ENCODE data around the gene NHERF1.

DNA sequence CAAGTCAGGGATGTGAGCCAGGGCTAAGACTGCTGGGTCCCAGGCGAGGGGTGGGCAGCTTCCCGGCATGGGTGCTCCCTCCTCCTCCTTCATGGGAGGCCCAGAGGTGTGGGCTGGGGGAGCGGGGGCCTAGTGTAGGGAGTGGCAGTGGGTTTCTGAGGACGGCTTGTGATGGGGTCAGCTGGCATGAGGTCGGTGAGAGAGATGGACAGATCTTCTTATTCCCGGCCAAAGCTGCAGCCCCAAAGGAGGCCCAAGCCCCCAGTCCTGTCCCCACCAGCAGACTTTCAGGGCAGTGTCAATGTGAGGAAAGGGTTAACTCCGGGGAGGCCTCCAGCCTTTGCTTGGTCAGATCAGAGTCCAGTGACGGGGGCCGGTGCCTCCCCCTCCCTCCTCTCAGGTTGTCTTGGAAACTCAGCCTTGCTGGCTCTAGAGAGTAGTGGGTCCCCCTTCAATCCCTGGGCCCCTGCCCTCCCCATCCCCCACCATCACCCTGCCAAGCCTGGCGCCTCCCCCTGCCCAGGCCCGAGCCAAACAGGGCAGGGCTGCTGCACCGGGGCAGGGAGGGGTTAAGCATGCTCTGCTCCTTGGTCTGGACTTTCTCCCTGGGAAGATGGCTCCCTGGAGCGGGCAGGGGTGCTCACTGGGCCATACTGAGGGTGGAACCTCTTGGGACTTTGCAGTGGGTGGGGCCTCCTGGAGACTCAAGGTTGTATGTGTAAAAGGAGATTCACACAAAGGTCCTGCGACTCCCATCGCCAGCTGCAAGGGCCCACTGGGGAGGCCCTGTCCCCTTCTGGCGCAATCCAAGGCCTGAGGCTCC is 15.3 kb downstream of the NHERF1 start:
- TF ChIP-seq, protein P1, sequence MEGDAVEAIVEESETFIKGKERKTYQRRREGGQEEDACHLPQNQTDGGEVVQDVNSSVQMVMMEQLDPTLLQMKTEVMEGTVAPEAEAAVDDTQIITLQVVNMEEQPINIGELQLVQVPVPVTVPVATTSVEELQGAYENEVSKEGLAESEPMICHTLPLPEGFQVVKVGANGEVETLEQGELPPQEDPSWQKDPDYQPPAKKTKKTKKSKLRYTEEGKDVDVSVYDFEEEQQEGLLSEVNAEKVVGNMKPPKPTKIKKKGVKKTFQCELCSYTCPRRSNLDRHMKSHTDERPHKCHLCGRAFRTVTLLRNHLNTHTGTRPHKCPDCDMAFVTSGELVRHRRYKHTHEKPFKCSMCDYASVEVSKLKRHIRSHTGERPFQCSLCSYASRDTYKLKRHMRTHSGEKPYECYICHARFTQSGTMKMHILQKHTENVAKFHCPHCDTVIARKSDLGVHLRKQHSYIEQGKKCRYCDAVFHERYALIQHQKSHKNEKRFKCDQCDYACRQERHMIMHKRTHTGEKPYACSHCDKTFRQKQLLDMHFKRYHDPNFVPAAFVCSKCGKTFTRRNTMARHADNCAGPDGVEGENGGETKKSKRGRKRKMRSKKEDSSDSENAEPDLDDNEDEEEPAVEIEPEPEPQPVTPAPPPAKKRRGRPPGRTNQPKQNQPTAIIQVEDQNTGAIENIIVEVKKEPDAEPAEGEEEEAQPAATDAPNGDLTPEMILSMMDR (IDR thresholded peaks at IDR 0.05): no peak
- no peak for TF ChIP-seq POLR2A (IDR thresholded peaks at IDR 0.05)

Measured in prostate gland (tissue), 2 donors.